Trophoblast cell (in vitro differentiated cells and primary cell): Measurements from ENCODE around the gene XRRA1.

Experiments used
- DNase-seq, 2 donors: peaks; one replicate each; pipeline ENCODE4 v3.0.0-alpha.2; 2016
- H2AFZ ChIP-seq: 2 replicates; pipeline ENCODE4 v1.6.1; 2013; ENCODE audit warnings: low read length, moderate library complexity, mild to moderate bottlenecking; ENCODE audit not compliant: insufficient read depth, poor library complexity
- H2AK5ac ChIP-seq: 2 replicates; pipeline ENCODE4 v1.6.1; 2013; ENCODE audit warnings: mild to moderate bottlenecking, low read length
- H2BK120ac ChIP-seq: 2 replicates; pipeline ENCODE4 v1.6.1; 2013; ENCODE audit warnings: low read length, mild to moderate bottlenecking, moderate library complexity; ENCODE audit not compliant: insufficient read depth, poor library complexity
- H2BK12ac ChIP-seq: 2 replicates; pipeline ENCODE4 v1.6.1; 2013; ENCODE audit warnings: mild to moderate bottlenecking, low read length, moderate library complexity
- H2BK5ac ChIP-seq: 2 replicates; pipeline ENCODE4 v1.6.1; 2013; ENCODE audit warnings: low read length, low read depth, moderate library complexity, mild to moderate bottlenecking; ENCODE audit not compliant: poor library complexity
- H3K14ac ChIP-seq: 2 replicates; pipeline ENCODE4 v1.6.1; 2013; ENCODE audit warnings: mild to moderate bottlenecking, low read length
- H3K18ac ChIP-seq: 2 replicates; pipeline ENCODE4 v1.6.1; 2013; ENCODE audit warnings: mild to moderate bottlenecking, low read length
- H3K23ac ChIP-seq: 2 replicates; pipeline ENCODE4 v1.6.1; 2013; ENCODE audit warnings: low read length
- H3K27ac ChIP-seq: 2 replicates; pipeline ENCODE4 v1.5.1; 2013; ENCODE audit warnings: low read depth, mild to moderate bottlenecking, inconsistent platforms, low read length, moderate library complexity
- H3K27me3 ChIP-seq: 2 replicates; pipeline ENCODE4 v1.6.1; 2013; ENCODE audit warnings: inconsistent platforms, mild to moderate bottlenecking, low read length, moderate library complexity; ENCODE audit not compliant: insufficient read depth
- H3K36me3 ChIP-seq, 2 experiments: 1 replicate in 1 of 2; 2 replicates in 1 of 2; pipeline ENCODE4 v1.6.1; 2013; ENCODE audit warnings: low read length in 2 of 2, mild to moderate bottlenecking in 2 of 2, moderate library complexity in 1 of 2; ENCODE audit not compliant: insufficient read depth in 2 of 2, control insufficient read depth in 1 of 2
- H3K4ac ChIP-seq: 2 replicates; pipeline ENCODE4 v1.6.1; 2013; ENCODE audit warnings: low read depth, mild to moderate bottlenecking, low read length, moderate library complexity
- H3K4me1 ChIP-seq, 2 experiments: 1 replicate in 1 of 2; 2 replicates in 1 of 2; pipeline ENCODE4 v1.6.1; 2013; ENCODE audit warnings: low read length in 2 of 2, mild to moderate bottlenecking in 2 of 2, moderate library complexity in 1 of 2; ENCODE audit not compliant: insufficient read depth in 2 of 2, control insufficient read depth in 1 of 2
- H3K4me2 ChIP-seq: 2 replicates; pipeline ENCODE4 v1.6.1; 2013; ENCODE audit warnings: inconsistent platforms, mild to moderate bottlenecking, low read length, moderate library complexity
- H3K4me3 ChIP-seq: 2 replicates; pipeline ENCODE4 v1.5.1; 2013; ENCODE audit warnings: mild to moderate bottlenecking, low read depth, low read length, inconsistent platforms
- H3K79me1 ChIP-seq: one replicate; pipeline ENCODE4 v1.6.1; 2013; ENCODE audit warnings: low read length
- H3K79me2 ChIP-seq: 2 replicates; pipeline ENCODE4 v1.6.1; 2013; ENCODE audit warnings: low read length, mild to moderate bottlenecking; ENCODE audit not compliant: control insufficient read depth, insufficient read depth, poor library complexity
- H3K9ac ChIP-seq: 2 replicates; pipeline ENCODE4 v1.6.1; 2013; ENCODE audit warnings: mild to moderate bottlenecking, low read length
- H3K9me3 ChIP-seq: 2 replicates; pipeline ENCODE4 v1.6.1; 2013; ENCODE audit warnings: low read depth, mild to moderate bottlenecking, control low read depth, inconsistent platforms, low read length; ENCODE audit not compliant: insufficient read depth
- H4K12ac ChIP-seq: 2 replicates; pipeline ENCODE4 v1.6.1; 2013; ENCODE audit warnings: low read depth, mild to moderate bottlenecking, low read length, moderate library complexity
- H4K8ac ChIP-seq: 2 replicates; pipeline ENCODE4 v1.6.1; 2013; ENCODE audit warnings: low read depth, mild to moderate bottlenecking, low read length, moderate library complexity
- H4K91ac ChIP-seq: one replicate; pipeline ENCODE4 v1.6.1; 2013; ENCODE audit warnings: low read depth, mild to moderate bottlenecking, low read length, moderate library complexity
- WGBS: extraction: QIAGEN DNeasy Blood & Tissue Kit; methylation state at CpG from one replicate; pipeline ENCODE4 v1.1.7; 2013; ENCODE audit warnings: missing lambda C conversion rate; ENCODE audit not compliant: insufficient read length, insufficient coverage; ENCODE audit errors: extremely low coverage; 5-methylcytosine and 5-hydroxymethylcytosine counted together

The XRRA1 gene

DNA sequence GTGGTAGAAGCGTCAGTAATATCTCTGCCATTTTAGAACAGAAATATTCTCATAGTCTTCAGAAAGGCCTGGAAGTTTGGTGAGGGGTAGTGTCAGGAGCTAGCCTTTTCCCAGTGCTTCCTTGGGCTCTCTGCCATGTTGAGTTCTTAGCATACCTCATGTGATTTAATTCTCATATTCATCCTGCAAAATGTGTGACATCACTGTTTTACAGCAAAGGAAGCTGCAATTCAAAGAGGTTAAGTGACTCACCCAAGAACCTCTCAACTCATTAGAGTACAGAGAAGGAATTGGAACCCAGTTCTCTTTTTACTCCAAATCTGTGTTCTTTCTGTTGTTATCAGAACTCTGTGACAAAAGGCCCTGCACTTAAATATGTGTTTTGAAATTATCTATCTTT lies 128.1 kb downstream of the XRRA1 start:
- Histone ChIP-seq H3K4me2 (no peak overlapping the region), H3K79me1 (no peaks in the 10 kb centered on the region), H2BK12ac (no peak overlapping the region), H3K27me3 (no peaks in the 10 kb centered on the region), H3K14ac (no peak overlapping the region), H4K91ac (no peak overlapping the region), H3K79me2 (no peaks in the 10 kb centered on the region), H4K8ac (no peak overlapping the region), H3K9me3 (no peaks in the 10 kb centered on the region), H3K9ac (no peak overlapping the region), H3K27ac (no peak overlapping the region), H2AK5ac (no peak overlapping the region), H3K36me3 (peaks cover 0 to 2% of the 10 kb centered on the region in 2 experiments), H2AFZ (no peak overlapping the region), H2BK5ac (no peak overlapping the region), H2BK120ac (no peak overlapping the region), H4K12ac (no peak overlapping the region), H3K23ac (no peak overlapping the region), H3K4me1 (no peaks in the 10 kb centered on the region), H3K4ac (no peak overlapping the region), H3K4me3 (no peak overlapping the region), H3K18ac (no peak overlapping the region)
- no CpG with 5 or more reads among the region's 1 CpG for WGBS
- peak in 1 of 2 donors; percentile 19 for DNase-seq

- Histone ChIP-seq H4K8ac (no peak overlapping the region), H3K79me2 (no peaks in the 10 kb centered on the region), H4K91ac (no peak overlapping the region), H3K4me2 (no peak overlapping the region), H3K4ac (no peak overlapping the region), H3K4me3 (no peak overlapping the region), H2AFZ (no peak overlapping the region), H3K4me1 (no peaks in the 10 kb centered on the region), H3K27me3 (no peaks in the 10 kb centered on the region), H3K14ac (no peak overlapping the region), H2BK120ac (no peak overlapping the region), H3K27ac (no peak overlapping the region), H2BK12ac (no peak overlapping the region), H3K23ac (no peak overlapping the region), H2BK5ac (no peak overlapping the region), H4K12ac (no peak overlapping the region), H2AK5ac (no peak overlapping the region), H3K18ac (no peak overlapping the region), H3K9ac (no peak overlapping the region), H3K79me1 (no peaks in the 10 kb centered on the region), H3K9me3 (no peaks in the 10 kb centered on the region), H3K36me3 (peaks cover 0 to 2% of the 10 kb centered on the region in 2 experiments)
- DNase-seq = no peak
- WGBS = no CpG with 5 or more reads among the region's 1 CpG
Observed at GRCh38 chr11:74819400-74819799, 129.5 kb downstream of the XRRA1 start.

GRCh38 chr11:74818283-74818946 lies 130.5 kb downstream of the XRRA1 start:
- WGBS = no CpG with 5 or more reads among the region's 3 CpGs
- H4K8ac ChIP-seq = no peak overlapping the region

GRCh38 chr11:74816664-74817063 lies 132.2 kb downstream of the XRRA1 start:
- H3K79me2 ChIP-seq = no peaks in the 10 kb centered on the region
- no peak overlapping the region for H3K14ac ChIP-seq
- no peak overlapping the region for H2BK5ac ChIP-seq
- H3K23ac ChIP-seq = no peak overlapping the region
- no peak overlapping the region for H3K27ac ChIP-seq
- H4K12ac ChIP-seq = no peak overlapping the region
- H3K36me3 ChIP-seq = no peaks in the 10 kb centered on the region
- no peak for DNase-seq
- no peak overlapping the region for H3K4me3 ChIP-seq
- H4K8ac ChIP-seq = no peak overlapping the region
- no peak overlapping the region for H3K4ac ChIP-seq
- no peak overlapping the region for H2BK12ac ChIP-seq
- no peak overlapping the region for H3K4me2 ChIP-seq
- H3K4me1 ChIP-seq = no peaks in the 10 kb centered on the region
- H3K9me3 ChIP-seq = no peaks in the 10 kb centered on the region
- H3K9ac ChIP-seq = no peak overlapping the region
- H2AK5ac ChIP-seq = no peak overlapping the region
- H3K79me1 ChIP-seq = no peaks in the 10 kb centered on the region
- no peak overlapping the region for H4K91ac ChIP-seq
- no peak overlapping the region for H2AFZ ChIP-seq
- no CpG with 5 or more reads among the region's 2 CpGs for WGBS
- no peak overlapping the region for H3K18ac ChIP-seq
- H2BK120ac ChIP-seq = no peak overlapping the region
- H3K27me3 ChIP-seq = no peaks in the 10 kb centered on the region

More at GRCh38 chr11:74818283-74818946, 130.5 kb downstream of the XRRA1 start:
- no peak overlapping the region for H3K9ac ChIP-seq
- H3K18ac ChIP-seq = no peak overlapping the region
- H2BK5ac ChIP-seq = no peak overlapping the region
- no peak overlapping the region for H2BK12ac ChIP-seq
- no peaks in the 10 kb centered on the region for H3K79me1 ChIP-seq
- H2BK120ac ChIP-seq = no peak overlapping the region
- DNase-seq = no peak
- no peak overlapping the region for H3K14ac ChIP-seq
- H3K27me3 ChIP-seq = no peaks in the 10 kb centered on the region
- no peaks in the 10 kb centered on the region for H3K79me2 ChIP-seq
- H2AK5ac ChIP-seq = no peak overlapping the region
- peaks cover 0 to 1% of the 10 kb centered on the region in 2 experiments for H3K36me3 ChIP-seq
- no peak overlapping the region for H3K27ac ChIP-seq
- H3K23ac ChIP-seq = no peak overlapping the region
- no peak overlapping the region for H3K4me3 ChIP-seq
- H3K4me2 ChIP-seq = no peak overlapping the region
- no peak overlapping the region for H2AFZ ChIP-seq
- H3K4me1 ChIP-seq = no peaks in the 10 kb centered on the region
- H3K4ac ChIP-seq = no peak overlapping the region
- no peak overlapping the region for H4K91ac ChIP-seq
- no peak overlapping the region for H4K12ac ChIP-seq
- no peaks in the 10 kb centered on the region for H3K9me3 ChIP-seq
